Suppressor macrophage treated with lipopolysaccharide for 1 hour (primary cell): Measurements from ENCODE around the gene PKMYT1.
"Not testable (repeated sequence)": the region's sequence is repeated elsewhere in the genome, so short reads cannot be mapped to it uniquely, and the experiment has no call there.

Experiments used
- DNase-seq, 3 donors: peaks; one replicate each; pipeline ENCODE4 v3.0.0-alpha.2; 2020 to 2022

The PKMYT1 gene

DNA sequence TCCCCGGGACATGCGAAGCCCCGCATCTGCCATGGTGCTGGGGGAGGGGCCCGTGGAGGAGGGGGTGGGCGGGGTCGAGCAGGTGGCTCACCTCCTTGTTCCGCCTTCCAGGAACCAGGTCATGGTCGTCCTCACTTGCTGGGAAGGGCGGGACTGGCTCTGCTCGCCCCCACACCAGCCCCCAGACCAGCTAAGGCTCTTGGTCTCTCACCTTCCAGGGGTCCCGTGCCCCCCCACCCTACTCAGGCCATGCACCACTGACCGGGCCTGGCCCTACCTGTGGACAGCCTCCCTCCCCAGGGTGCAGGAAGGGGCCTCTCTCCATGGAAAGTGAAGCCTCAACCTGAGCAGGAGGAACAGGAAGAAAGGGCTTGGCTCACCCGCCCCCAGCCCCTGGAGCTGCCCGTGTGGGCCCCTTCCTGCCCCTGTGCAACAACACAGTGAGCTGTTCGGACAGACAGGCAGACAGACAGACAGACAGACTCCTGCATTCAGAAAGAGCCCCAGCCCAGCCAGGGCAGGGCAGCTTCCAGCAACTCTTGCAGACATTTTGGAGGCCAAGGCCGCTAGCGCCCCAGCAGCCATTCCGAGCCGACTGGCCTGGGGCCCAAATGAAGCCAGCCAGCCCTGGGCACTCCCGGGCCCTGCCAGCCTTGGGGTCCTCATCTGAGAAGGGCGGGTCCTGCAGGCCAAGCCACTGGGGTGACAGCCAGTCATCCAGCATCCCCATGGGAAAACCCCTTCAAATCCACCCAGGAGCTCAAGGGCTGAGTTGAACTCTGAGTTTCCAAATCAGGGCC, 24.3 kb downstream of the PKMYT1 start:
- DNase-seq = peak; percentile 89

DNA sequence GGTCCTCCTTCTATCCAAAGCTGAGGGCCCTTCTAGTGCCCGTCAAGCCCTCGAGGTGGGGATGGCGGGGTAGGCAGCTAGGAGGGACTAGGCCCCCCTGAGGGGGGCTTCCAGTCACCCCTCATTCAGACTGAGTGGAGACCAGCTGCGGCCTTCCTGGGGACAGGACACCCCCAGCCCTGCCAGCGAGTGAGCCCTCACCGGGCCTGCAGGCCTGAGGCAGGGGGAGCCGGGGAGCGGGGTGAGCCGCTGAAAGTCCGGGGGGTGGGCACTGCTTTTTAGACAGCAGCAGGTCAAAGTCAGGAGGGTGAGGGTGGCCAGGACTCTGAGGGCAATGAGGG, 24.8 kb downstream of the PKMYT1 start:
- no peak for DNase-seq

- DNase-seq = no peak
Observed at GRCh38 chr16:2954656-2955381, 25.4 kb downstream of the PKMYT1 start.

DNA sequence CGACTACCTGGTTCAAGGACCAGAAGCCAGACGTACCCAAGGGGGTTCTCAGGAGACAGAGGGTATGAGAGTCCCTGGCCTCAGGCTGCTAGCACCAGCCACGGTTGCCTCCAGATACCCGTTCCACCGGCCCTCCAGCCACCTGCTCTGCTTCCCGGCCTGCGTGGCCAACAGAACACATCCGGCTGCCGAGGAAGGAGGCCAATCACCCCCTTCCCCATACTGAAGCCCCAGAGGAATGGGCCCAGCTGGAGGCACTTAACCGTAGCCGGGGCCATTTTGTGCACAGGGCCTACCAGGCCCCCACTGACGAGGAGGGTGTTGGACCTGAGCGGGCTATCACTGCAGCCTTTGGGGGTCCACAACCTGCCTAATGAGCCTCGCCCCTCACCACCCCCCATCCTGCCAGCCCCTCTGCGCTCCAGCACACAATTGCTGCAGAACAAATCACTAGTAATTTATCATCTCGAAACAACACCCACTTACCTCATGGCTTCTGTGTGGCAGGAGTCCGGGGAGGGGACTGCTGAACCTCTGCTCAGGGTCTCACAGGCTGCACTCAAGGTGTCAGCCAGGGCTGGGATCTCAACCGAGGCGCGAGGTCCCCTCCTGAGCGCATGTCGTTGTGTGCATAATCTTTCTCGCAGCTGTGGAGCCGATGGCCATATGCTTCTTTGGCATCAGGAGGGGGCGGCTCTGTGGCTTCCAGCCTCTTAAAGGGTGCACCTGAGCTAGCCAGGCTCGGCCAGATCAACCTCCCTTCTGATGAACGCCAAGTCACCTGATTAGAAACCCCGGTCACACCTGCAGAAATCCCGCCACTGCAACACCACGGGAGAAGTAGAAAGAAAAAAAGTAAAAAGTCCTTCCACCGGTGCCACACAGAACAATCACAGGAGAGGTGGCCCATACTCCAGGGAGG, 26.3 kb downstream of the PKMYT1 start:
- no peak for DNase-seq

- DNase-seq = no peak
Observed at GRCh38 chr16:2952679-2953078, 27.6 kb downstream of the PKMYT1 start.

- DNase-seq = no peak
Observed at GRCh38 chr16:2950773-2951172, 29.5 kb downstream of the PKMYT1 start.

GRCh38 chr16:2950353-2950724, 29.9 kb downstream of the PKMYT1 start:
- no peak for DNase-seq

DNA sequence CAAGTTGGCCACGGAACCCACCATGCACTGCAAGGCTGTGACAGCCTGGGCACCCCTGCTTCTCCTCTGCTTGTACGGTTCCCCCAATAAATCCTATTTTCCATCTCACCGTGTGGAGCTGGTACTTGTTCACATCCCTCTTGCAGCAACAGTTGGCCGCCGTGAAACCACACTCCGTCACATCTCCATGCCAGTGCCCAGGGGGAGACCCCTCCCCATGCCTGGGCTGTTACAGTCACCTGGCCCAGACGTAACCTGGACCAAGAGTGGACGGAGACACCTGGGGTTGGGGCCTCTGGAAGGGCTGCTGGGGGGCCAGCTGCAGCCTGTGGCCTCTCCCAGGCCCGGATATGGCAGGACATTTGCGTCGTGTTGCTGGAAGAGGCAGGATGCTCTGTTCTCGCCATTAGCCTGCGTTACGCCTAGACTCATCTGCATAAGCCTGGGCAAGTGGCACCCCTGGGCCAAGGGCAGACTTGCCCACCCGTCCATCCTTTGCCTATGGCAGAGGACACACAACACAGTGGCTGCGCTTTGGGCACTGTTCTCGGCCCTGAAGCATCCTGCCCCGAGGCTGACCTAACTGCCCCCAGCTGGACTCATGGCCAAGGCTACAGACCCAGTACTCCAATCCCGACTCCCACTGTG, 30.4 kb downstream of the PKMYT1 start:
- no peak for DNase-seq

GRCh38 chr16:2948807-2949704, 31.2 kb downstream of the PKMYT1 start:
- DNase-seq = no peak

DNA sequence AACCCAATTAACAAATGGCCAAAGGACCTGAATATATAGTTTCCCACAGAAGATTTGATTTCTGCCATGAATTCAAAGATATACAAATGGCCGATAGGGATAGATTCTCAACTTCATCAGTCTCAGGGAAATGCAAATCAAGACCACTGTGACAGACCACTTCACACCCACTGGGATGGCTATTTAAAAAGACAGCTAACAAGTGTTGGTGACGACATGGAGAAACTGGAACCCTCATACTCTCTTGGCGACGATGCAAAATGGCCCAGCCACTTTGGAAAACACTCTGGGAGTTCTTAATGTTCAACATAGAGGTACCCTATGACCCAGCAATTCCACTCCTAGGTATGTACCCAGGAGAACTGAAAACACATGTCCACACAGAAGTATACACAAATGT, 33.6 kb downstream of the PKMYT1 start:
- DNase-seq = no peak

- DNase-seq = not testable (repeated sequence)
Observed at GRCh38 chr16:2943716-2944115, 36.5 kb downstream of the PKMYT1 start.

DNA sequence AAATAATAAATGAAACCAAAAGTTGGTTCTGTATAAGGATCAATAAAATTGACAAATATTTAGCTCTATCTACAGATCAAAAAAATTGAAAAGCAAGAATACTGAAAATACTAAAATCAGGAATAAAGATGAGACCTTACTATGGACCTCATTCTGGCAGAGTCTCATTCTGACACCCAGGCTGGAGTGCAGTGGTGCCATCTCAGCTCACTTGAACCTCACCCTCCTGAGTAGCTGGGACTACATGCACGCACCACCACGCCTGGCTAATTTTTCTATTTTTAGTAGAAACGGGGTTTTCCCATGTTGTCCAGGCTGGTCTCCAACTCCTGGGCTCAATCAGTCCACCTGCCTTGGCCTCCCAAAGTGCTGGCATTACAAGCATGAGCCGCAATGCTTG, 38.2 kb downstream of the PKMYT1 start:
- DNase-seq = no peak

GRCh38 chr16:2939968-2940367, 40.3 kb downstream of the PKMYT1 start:
- no peak for DNase-seq

- DNase-seq = no peak
Observed at GRCh38 chr16:2938206-2938605, 42.0 kb downstream of the PKMYT1 start.

DNA sequence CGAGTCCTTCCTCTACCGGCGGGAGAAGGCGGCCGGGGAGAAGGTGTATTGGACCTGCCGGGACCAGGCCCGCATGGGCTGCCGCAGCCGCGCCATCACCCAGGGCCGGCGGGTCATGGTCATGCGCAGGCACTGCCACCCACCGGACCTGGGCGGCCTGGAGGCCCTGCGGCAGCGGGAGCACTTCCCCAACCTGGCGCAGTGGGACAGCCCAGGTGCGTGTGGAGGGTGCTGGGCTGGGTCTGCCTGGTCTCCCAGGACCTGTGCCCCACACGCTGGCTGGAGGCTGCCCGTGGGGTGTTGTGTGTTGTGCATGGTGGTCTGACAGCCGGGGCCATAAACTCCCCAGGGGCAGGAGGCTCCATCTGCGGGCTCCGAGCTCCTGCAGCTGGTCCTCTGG, 43.1 kb downstream of the PKMYT1 start:
- no peak for DNase-seq

DNA sequence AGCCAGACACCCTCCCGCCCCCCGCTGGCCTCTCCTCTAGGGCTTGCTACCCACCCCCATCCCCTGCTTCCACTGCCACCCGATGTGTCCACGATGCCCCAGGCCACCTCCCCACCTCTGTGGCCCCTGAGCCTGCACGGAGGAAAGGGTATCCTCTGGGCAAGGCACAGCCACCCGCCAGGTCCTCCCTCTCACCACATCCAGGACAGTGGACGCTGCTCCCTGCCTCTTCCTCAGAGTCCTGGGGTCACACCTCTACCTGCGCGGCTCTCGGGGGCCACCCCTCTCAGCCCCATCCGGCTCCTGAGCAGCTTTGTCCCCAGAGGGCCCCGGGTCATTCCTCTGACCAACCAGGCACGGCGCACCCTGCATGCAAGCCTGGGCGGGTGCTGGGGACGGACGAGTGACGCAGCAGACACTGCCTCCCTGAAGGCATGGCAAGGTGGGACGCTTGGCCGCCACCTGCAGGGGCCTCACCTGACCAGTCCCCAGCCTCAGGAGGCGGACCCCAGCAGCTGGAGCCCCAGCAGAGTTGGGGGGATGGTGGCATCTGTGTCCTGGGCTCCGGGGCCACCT, 43.7 kb downstream of the PKMYT1 start:
- DNase-seq = no peak

- DNase-seq = no peak
Observed at GRCh38 chr16:2934450-2934849, 45.8 kb downstream of the PKMYT1 start.

DNA sequence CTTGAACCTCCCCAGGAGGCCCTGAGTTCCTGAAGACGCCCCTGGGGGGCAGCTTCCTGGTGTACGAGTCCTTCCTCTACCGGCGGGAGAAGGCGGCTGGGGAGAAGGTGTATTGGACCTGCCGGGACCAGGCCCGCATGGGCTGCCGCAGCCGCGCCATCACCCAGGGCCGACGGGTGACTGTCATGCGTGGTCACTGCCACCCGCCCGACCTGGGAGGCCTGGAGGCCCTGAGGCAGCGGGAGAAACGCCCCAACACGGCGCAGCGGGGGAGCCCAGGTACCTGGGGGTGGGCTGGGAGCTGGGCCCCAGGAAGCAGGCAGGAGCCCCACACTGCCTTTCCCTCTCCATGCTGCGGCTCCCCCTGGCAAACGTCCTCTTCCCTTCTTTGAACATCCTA, 46.5 kb downstream of the PKMYT1 start:
- DNase-seq = no peak

DNA sequence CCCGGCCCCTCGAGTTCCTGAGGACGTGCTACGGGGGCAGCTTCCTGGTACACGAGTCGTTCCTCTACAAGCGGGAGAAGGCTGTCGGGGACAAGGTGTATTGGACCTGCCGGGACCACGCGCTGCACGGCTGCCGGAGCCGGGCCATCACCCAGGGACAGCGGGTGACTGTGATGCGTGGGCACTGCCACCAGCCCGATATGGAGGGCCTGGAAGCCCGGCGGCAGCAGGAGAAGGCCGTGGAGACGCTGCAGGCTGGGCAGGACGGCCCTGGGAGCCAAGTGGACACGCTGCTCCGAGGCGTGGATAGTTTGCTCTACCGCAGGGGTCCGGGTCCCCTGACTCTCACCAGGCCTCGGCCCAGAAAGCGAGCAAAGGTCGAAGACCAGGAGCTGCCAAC, 47.1 kb downstream of the PKMYT1 start:
- DNase-seq = no peak

DNA sequence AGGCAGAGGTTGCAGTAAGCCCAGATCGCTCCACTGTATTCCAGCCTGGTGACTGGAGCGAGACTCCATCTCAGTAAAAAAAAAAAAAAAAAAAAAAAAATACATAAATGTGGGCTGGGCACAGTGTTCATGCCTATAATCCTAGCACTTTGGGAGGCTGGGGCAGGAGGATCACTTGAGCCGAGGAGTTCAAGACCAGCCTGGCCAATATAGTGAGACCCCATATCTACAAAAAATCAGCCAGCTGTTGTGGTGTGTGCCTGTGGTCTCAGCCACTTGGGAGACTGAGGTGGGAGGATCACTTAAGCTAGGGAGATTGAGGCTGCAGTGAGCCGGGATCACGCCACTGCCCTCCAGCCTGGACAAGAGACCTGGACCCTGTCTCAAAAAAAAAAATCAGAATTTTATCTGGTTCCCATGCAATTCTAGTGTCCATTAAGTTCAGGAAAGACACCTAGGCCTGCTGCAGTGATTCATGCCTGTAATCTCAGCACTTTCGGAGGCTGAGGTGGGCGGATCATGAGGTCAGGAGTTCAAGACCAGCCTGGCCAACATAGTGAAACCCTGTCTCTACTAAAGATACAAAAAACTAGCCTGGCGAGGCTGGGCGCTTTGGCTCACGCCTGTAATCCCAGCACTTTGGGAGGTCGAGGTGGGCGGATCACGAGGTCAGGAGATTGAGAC, 48.9 kb downstream of the PKMYT1 start:
- not testable (repeated sequence) for DNase-seq

DNA sequence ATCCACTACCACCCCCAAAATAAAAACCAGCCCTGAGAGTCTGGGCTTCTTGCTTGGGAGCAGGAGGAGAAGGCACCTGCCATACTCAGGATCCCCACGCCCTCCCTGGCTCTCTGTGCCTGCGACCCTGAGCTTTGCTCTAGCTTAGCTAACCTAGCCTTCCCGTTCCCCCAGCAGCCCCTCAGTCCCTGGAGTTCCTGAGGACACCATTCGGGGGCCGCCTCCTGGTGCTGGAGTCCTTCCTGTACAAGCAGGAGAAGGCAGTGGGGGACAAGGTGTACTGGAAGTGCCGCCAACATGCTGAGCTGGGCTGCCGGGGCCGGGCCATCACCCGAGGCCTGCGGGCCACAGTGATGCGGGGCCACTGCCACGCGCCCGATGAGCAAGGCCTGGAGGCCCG, 50.0 kb downstream of the PKMYT1 start:
- DNase-seq = no peak
